Myocyte (in vitro differentiated cells): ENCODE measurements around the gene PCSK7. TPM values are rescaled to one million over a fixed set of nuclear protein-coding genes. Genes with fewer than 3 reads are reported as not detected.

Experiments used
- DNase-seq: peaks from one replicate; pipeline ENCODE4 v3.0.0-alpha.2; 2012; ENCODE audit warnings: low read depth
- total RNA-seq: library from RNA; depleted of rRNA; stranded (reverse); fragments of >200 nt; gene quantifications from 2 replicates; pipeline ENCODE4 v1.2.3, GENCODE V29; 2014

PCSK7 gene
- total RNA-seq, 1 donor from 2014 or later = 42.3 TPM

DNA sequence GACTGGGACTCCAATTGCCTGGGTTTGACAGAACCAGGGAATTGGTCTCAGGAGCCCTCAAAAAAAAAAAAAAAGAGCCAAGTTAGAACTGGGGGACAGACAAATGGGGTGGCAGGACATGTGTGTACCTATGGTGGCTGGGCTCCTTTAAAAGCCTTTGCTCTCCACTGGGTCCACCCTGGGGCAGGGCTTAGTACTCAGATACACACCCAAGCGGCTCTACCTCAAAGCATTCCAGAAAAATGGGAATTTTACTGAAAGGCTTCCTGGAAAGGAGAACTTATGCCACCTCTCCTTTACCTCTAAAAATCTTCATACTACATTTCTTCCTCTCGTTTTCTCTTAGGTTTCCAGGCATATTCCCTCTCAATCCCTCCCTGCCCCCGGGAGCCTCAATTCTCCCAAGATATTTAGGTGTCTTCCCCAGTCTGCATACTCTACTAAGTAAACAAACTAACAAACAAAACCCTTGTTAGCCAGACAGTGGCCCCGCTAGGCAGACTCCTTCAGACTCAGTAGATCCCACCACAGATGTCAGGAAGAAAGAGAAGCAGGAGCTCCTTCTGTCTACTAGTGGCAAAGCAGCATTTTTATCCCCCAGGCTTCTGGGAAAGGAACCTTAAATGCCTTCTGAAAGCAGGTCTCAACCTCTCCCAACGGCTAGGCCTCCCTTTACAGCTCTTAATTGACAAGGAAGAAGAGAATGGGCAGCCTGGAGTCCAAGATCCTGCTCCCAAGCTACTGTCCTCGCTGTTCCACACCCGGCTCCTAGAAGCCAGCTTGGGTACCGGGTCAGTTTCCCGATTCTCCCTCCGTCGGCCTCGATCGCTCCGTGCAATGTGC, 653 bp downstream of the PCSK7 start:
- DNase-seq = no peak

DNA sequence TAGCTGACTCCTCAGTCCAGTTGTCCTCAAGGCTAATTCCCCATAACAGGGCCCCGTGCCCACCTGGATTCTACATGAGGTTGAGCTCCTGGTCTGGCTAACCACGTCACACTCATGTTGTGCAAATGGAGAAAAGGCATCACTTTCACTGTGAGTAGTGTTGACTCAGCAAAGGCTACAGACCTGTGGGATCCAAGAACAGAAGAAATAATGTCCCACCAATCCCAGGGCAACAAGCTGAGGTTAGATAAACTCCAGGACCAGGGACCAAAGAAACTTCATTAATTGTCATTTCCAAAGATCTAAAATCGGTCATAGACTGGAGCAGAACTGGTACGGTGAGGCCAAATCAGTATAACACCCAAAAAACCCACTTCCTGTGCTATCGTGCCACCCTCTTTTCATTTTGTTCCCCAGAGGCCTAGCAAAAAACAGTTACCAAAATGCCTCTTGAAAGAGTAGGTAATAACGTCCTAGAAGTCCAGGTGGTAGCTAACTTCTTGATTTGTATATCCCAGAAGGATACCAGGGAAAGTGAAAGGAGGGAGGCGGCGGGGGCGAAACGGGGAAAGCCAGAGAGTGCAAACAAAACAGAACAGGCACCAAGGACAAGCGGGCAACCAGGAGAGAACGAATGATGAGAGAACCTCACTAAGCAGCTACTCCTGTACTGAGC, 1.4 kb downstream of the PCSK7 start:
- DNase-seq = no peak

DNA sequence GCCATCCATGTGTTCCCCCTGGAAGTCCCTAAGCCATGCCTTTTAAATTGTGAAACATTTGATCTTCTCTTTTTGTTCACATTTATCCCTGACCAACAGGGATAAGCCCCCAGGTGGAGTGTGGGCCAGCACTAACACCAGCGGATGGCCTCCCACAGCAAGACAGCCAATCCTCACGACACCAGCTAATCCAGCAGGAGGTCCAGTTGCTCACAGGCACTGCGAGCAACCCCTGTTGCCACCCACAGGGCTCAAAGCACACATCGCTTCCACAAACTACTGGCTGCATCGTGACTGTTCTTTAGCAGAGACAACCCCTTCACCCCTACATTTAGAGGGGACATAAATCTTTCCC, 2.0 kb downstream of the PCSK7 start:
- no peak for DNase-seq

DNA sequence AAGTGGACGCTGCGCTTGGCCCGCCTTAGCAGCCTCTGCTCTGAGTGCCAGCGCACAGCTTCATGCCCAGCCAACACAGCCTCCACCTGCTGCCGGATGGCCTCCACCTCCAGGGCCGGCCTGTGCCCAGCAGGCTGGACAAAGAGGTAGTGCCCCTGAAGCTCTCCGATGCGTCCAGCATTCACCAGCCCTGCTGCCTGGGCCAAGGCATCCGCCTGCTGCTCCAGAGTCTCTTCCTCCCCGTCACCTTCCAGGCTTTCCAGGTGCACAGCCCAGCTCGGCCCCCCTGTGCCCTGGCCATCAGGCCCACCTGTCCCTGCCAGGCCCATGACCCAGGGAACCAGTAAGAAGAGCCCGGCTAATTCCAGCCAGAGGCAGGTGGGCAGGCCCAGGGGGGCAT, 2.5 kb downstream of the PCSK7 start:
- DNase-seq = no peak

DNA sequence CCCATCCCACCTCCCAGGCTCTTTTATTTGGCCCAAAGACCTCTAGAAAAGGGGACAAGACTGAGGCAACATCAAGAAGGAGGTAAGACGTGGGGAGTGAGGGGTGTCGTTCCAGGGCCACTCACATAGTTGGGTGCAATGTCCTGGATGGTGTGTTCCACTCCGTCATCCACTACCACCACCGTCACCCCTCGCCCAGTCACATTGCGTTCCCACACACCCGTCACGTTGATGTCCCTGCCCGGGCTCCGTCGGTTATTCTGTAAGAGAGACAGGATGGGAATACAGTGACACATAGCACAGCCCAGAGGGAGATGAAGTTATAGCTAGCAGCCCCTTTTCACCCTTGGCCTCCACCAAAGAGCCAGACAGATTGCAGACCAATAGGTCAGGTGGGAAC, 3.8 kb downstream of the PCSK7 start:
- no peak for DNase-seq

DNA sequence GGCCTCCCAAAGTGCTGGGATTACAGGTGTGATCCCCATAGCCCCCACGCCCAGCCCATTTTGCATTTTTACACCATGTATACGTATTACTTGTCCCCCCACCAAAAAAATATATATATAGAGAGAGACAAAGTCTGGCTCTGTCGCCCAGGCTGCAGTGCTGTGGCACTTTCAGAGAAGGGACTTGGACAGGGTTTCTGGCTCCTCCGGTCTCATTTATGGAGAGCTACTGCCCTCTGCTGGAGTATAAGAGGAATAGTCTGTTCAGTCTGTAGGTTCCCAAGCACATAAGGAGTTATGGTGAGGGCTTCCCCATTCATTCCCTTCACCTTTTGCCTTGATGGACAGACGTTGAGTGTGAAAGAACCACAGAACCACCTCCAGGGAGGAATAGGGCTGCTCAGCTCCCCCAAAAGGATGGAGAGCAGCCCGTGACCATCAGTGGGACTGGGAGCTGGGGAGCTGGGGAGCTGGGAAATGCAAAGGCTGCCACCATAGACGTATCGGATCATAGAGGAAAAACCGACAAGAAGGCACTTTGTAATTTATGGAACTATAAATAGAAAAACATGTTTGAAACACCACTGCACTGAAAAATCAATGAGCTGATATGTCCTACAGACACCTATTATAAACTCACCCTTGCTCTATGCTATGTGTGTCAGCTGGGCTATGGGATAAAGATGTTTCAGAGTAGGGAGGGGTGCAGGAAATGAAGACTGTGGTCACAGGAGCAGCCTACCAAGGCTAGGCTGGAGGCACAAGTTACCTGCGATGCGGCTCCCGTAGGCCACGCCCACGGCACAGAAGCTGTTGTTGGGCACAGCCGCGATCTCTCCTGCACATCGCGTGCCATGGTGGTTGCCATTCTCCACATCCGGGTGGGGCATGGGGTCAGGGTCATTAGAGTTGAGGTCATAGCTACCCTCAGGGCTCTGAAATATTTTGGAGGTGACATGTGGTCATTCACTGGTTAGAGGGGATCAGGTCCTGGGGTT, 5.2 kb downstream of the PCSK7 start:
- peak; percentile 83 for DNase-seq

DNA sequence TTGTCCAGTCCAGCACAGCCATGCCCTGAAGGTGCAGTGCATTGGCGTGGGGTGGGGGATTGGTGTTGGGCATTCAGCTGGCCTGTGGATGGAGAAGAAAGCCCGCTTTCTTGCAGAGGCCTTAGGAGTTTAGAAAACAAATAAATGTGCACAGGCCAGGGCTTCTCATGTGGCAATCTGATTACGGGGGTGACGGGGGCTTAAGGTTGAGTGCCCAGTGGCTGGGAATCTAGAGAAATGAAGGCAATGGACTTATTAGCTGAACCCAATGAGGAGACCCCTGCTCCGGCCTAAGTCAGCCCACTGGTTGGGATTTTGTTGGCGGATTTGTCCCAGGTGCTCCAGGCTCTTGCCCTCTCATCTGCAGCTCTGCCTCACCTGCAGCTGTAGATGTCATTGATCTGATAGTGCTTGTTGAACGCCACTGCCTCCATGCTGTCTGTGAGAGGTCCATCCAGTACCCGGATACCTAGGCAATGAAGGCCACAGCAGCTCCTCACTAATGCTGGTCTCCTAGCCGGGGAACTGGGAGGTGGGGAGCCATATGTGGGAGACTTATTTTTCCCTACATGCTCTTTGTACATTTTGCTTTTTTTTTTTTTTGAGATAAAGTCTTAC, 6.2 kb downstream of the PCSK7 start:
- DNase-seq = no peak

DNA sequence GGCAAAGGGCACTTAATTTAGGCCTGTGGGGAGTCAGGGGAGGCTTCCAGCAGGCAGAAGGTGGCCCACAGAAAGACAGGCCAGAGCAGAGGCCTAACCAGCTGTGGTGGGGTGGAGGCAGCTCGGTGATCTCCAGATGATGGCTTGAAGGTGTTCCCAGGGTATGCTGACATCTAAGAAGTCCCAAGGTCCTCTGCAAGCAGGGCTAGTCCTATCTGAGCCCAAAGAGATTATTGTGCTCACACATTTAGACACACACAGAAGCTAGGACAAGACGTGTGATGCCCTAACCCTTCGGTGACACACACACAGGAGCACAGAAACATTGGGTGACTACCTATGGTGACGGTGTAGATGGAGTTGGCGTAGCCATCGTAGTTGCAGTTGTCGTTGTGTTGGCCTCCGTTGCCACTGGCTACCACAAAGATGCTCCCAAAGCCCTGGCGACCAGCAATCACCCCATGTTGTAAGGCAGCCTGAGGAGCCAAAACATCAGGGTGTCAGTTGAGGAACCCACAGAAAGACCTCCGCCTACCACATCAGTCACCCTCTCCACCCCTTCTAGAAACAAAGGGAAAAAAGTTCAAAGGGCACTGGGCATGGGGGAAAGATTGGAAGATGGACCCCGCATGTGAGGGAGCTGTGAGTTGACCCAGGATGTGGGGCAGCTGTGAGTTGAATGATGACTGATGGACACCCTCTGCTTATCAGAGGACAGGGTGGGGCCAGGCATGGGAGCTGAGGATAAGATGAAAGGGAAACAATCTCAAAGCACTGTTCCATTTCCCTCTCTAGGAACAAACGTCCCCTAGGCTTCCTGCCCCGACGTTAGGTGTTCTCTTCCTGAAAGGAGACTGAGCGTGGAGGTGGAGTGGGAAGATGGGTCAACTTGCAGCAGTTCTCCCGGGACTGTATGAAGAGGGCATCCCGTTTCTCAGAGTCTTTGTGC, 7.9 kb downstream of the PCSK7 start:
- DNase-seq = no peak

DNA sequence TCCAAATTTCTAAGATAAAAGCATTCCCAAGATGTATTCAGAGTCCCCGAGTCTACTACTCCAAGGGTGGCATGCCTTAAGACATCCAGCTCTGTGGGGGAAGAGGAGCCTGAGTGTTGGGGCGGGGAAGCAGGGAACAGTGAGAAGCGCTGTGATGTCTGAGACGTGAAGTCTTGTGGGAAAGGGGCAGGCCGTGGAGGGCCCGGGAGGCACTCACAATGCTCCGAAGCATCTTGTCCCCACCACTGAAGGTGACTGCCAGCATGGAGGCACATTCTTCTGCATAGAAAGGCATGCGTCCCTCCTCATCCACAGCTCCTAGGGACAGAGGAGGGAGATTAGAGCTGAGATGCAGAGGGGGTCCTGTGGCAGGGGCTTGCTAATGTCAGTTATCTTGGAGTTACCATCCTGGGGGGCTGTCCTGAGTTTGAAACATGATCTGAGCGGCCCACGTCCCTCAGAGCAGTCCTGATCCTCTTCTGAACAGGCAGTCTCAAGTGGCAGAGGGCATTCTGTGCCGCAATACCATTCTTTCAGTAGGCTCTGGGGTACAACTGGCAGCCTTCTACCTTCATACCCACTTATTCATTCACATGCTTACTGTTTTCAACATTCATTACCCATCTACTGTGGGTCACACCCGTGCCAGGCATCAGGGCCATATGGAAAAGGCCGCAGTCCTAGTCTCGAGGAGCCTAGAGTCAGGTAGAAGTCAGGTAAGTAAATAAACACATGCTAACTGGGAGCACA, 8.7 kb downstream of the PCSK7 start:
- no peak for DNase-seq

DNA sequence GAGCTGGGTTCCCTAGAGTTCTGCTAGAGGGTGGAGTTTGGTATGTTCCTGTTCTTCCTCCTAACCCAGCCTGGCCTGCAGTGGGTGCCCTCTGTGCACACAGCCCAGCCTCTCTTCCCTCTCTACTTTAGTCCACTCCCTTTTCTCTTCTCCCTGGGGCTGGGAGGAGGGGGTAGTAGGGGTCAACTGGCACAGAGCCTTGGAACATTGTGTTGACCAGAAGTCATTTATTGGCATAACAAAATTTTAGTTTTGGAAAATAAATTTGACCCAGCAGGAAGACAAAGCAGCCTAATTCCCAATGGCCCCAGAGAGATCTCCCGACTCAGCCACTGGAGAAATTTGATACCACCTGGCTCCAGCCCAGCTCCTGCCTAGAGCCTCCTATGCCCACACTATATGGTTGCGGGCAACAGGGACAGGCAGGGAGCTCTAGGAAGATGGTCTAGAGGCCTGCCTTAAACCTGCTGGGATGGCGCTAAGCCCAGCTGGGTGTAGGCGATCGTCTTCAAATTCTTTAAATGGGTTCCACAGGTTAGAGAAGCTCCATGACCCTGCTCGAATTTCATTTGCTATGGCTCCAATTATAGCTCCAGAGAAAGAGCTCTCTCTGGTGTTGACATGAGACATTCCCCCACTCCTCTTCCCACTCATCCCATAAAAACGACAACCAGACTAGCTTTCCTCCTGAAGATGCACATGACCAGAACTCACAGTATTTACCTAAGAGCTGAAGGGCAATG, 9.9 kb downstream of the PCSK7 start:
- peak; percentile 95 for DNase-seq

DNA sequence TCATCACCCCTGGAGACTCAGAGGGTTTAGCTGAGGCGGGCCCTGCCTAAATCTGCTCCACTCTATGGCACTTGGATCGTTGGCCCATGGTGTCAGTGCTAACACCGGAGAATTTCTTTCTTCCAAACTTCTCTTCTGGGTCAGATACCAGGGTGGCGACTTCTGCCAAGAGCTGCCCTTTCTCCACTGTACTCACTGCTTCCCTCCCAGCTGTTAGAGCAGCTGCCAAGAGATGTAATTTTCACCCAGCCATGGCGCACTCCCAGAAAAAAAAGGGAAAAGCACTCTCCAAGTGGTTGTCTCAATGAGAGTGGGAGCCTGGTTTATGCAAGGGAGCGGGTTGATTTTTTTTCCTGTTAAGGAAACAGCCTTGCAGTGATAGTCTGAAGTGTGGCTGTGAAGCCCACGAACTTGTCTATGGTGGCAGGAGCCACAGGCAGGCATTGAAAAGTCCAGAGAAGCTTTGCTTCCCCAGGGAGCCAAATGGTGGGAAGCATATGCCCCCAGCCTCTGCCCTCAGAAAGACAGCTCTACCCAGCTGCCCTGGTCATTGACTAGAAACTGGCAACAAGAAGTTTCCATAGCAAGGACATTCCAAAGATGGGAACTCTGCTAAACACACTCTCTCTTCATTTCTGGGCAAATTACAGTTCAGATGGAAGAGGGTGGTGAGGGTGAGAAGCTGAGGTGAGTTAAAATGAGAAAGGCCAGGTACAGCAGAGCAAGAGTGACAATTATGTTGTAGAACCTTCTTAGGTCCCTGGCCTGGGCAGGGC, 10.7 kb downstream of the PCSK7 start:
- peak; percentile 93 for DNase-seq

DNA sequence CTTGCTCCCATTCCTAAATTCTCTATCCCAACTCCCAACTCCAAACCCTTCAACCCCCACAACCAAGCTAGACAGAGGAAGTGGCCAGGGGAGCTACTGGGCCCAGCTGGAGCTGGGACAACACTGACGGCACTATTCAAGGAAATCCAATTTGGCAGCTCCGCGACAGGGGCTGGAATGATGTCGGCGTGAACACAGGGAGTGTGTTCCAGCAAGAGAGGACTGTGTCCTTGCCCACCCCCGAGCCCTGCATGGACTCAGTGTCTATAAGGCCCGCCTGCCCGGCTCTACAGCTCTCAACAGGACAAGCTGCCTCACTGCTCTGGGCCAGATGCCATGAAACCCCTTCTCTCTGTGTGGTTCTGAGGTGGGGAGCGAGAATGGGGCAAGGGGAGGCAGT, 11.3 kb downstream of the PCSK7 start:
- DNase-seq = no peak

DNA sequence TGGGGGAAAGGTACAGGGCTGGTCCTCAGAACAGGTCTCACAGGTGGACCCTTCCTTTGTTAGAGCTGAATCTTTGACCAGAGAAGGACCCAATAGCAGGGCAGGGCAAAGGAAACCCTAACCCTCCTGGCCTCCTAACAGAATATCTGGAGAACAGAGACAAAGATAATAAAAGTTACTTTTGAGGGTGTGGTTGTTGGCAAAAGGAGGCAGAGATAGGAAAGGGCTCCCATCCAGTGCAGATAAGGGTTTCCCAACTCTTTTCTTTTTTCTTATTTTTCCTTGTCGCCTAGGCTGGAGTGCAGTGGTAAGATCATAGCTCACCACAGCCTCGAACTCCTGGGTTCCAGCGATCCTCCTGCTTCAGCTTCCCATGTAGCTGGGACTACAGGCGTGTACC, 11.9 kb downstream of the PCSK7 start:
- DNase-seq = no peak

DNA sequence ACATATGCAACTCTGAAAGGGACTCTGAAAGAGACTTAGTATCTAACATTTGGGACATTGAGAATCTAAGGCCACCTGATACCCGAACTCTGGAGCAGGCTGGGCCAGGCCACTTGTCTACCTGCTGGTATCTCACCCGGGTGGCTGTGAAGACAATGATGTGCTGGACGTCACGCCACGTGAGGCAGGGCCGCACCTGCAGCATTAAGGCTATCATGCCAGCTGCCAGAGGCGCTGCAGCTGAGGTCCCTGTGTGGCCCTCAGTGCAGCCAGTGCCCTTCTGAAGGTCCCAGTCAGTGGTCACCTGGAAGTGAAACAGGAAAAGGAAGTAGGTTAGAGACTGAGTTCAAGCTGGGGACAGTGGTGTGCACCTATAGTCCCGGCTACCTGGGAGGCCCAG, 12.4 kb downstream of the PCSK7 start:
- no peak for DNase-seq

DNA sequence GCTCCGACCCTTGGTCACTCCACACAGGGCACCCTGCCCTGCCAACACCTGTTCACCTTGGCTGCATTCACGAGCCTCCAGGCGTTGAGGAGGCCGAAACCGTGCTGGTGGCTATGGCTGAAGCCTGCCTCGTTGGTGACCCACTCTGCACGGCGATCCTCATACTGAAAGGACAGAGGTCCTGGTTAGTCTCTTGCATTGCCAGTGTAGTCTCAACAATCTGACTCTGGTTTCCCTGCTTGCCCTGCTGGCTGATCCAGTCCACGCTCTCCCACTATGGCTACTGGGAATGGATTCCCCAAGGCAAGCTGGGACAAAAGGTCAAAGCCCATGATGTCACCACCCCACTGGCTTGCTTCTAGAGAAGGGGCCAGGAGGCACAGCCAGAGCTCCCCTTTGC, 12.9 kb downstream of the PCSK7 start:
- DNase-seq = no peak

DNA sequence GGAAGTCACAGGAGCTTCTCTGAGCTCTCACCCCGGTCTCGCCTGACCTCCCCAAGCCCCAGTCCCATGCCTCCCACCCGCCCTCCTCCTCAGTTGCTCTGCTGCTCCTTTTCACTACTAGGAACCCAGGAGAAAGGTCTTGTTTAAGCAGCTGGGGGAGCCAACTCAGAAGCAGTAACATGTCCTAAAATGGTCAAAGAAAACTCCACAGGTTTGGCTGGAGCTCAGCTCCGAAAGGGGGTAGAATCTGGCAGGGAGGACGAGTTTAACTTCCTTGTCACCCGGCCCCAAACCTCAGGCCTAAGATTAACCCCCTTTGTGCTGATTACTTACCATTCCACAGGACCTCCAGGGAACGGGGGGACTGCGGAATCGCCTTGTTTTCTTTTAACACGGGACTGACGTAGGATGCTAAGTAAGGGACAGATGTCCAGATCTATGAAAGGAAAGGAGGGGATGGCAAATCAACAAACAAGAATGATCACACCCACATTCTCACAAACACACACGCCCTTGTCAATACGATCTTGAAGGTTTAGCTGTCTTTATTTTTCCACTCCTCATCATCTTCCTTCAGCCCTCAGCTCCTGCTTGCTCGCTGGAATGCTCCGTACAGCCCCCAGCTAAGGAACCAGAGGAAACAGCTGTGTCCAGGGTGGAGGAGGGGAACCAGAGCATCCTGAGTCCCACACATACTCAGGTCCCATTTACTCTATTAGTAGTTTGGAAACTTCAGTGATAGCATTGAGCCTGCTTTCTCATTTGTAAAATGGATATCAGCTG, 13.5 kb downstream of the PCSK7 start:
- peak; percentile 68 for DNase-seq
